Loucy (cell line): ENCODE data around the gene KRTAP24-1.

ENCODE experiments used
- H2AFZ ChIP-seq: fragments of 200-600 bp; sonication (generic); 2 replicates; pipeline ENCODE4 v1.6.0; 2016; ENCODE audit warnings: antibody characterized with exemption, mild to moderate bottlenecking, low read length, moderate library complexity
- H3F3A ChIP-seq: fragments of 200-600 bp; 2 replicates; pipeline ENCODE4 v1.6.0; 2016; ENCODE audit warnings: antibody characterized with exemption, low read depth, mild to moderate bottlenecking
- H3K27me3 ChIP-seq: fragments of 200-600 bp; sonication (generic); 2 replicates; pipeline ENCODE4 v1.6.1; 2014; ENCODE audit warnings: low read length, mild to moderate bottlenecking; ENCODE audit not compliant: insufficient read depth, poor library complexity, severe bottlenecking
- H3K36me3 ChIP-seq: fragments of 200-600 bp; sonication (generic); 2 replicates; pipeline ENCODE4 v1.6.1; 2016; ENCODE audit warnings: low read length; ENCODE audit not compliant: insufficient read depth
- H3K4me1 ChIP-seq: fragments of 200-600 bp; sonication (generic); 2 replicates; pipeline ENCODE4 v1.5.1; 2014; ENCODE audit warnings: low read length, mild to moderate bottlenecking; ENCODE audit not compliant: insufficient read depth, poor library complexity, severe bottlenecking
- H3K4me2 ChIP-seq: fragments of 200-600 bp; sonication (generic); 2 replicates; pipeline ENCODE4 v1.6.0; 2014; ENCODE audit warnings: antibody characterized with exemption, low read length, low read depth, mild to moderate bottlenecking; ENCODE audit not compliant: poor library complexity, severe bottlenecking
- H3K4me3 ChIP-seq: fragments of 200-600 bp; sonication (generic); 2 replicates; pipeline ENCODE4 v1.5.1; 2014; ENCODE audit warnings: low read length, mild to moderate bottlenecking, mixed read lengths; ENCODE audit not compliant: poor library complexity, severe bottlenecking
- H3K79me2 ChIP-seq: fragments of 200-600 bp; sonication (generic); 2 replicates; pipeline ENCODE4 v1.6.1; 2014; ENCODE audit warnings: low read length; ENCODE audit not compliant: insufficient read depth
- H3K9ac ChIP-seq: fragments of 200-600 bp; sonication (generic); 2 replicates; pipeline ENCODE4 v1.6.0; 2014; ENCODE audit warnings: mild to moderate bottlenecking, low read depth, low read length, moderate library complexity; ENCODE audit not compliant: poor library complexity, severe bottlenecking
- H3K9me2 ChIP-seq: fragments of 200-600 bp; sonication (generic); replicated peaks from 2 replicates; pipeline ENCODE4 v1.6.1; 2016; ENCODE audit warnings: low read depth, low read length, mixed read lengths
- H3K9me3 ChIP-seq: fragments of 200-600 bp; sonication (generic); 2 replicates; pipeline ENCODE4 v1.6.1; 2014; ENCODE audit warnings: mild to moderate bottlenecking, antibody characterized with exemption, low read length, low read depth; ENCODE audit not compliant: insufficient read depth
- H4K20me1 ChIP-seq: fragments of 200-600 bp; sonication (generic); 2 replicates; pipeline ENCODE4 v1.6.0; 2014; ENCODE audit warnings: antibody characterized with exemption, low read length, mild to moderate bottlenecking; ENCODE audit not compliant: insufficient read depth, poor library complexity, severe bottlenecking
- EZH2phosphoT487 ChIP-seq: fragments of 200-600 bp; IDR thresholded peaks from 2 replicates; pipeline ENCODE4 v1.6.1; 2018; ENCODE audit warnings: antibody characterized with exemption, mild to moderate bottlenecking, moderate library complexity, borderline replicate concordance
- TF ChIP-seq, protein P1 (sequence below): fragments of 200-600 bp; sonication (generic); conservative IDR thresholded peaks from 2 replicates; pipeline ENCODE4 v1.5.1; 2014; ENCODE audit warnings: mild to moderate bottlenecking, antibody characterized with exemption, low read length

KRTAP24-1 gene

DNA sequence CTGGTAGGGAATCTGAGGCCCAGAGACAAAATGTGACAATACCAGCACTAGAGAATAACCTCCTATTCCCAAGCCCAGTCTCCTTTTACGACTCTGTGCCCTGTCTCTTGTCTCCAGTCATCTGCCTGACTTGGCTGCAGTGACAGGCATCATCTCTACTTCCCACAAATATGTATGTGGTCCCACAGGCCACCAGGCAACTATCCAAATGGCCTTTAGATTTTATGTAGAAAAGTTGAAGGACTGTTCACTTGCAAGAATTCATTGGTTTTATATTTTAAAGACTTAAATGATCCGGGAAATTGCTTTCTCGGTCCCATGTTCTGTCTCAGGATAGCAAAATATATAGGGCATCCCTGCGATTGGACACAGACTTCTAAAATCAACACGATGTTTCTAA lies 11.6 kb downstream of the KRTAP24-1 start:
- Histone ChIP-seq H3F3A (no peaks in the 10 kb centered on the region), H3K4me2 (no peak overlapping the region), H3K9me3 (no peaks in the 10 kb centered on the region), H2AFZ (no peak overlapping the region), H4K20me1 (no peaks in the 10 kb centered on the region), H3K9me2 (no peaks in the 10 kb centered on the region), H3K4me3 (no peak overlapping the region), H3K9ac (no peak overlapping the region), H3K4me1 (no peaks in the 10 kb centered on the region), H3K27me3 (no peaks in the 10 kb centered on the region), H3K36me3 (no peaks in the 10 kb centered on the region), H3K79me2 (no peaks in the 10 kb centered on the region)
- TF ChIP-seq EZH2phosphoT487 = no peak
- TF ChIP-seq, protein P1, sequence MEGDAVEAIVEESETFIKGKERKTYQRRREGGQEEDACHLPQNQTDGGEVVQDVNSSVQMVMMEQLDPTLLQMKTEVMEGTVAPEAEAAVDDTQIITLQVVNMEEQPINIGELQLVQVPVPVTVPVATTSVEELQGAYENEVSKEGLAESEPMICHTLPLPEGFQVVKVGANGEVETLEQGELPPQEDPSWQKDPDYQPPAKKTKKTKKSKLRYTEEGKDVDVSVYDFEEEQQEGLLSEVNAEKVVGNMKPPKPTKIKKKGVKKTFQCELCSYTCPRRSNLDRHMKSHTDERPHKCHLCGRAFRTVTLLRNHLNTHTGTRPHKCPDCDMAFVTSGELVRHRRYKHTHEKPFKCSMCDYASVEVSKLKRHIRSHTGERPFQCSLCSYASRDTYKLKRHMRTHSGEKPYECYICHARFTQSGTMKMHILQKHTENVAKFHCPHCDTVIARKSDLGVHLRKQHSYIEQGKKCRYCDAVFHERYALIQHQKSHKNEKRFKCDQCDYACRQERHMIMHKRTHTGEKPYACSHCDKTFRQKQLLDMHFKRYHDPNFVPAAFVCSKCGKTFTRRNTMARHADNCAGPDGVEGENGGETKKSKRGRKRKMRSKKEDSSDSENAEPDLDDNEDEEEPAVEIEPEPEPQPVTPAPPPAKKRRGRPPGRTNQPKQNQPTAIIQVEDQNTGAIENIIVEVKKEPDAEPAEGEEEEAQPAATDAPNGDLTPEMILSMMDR = no peak

DNA sequence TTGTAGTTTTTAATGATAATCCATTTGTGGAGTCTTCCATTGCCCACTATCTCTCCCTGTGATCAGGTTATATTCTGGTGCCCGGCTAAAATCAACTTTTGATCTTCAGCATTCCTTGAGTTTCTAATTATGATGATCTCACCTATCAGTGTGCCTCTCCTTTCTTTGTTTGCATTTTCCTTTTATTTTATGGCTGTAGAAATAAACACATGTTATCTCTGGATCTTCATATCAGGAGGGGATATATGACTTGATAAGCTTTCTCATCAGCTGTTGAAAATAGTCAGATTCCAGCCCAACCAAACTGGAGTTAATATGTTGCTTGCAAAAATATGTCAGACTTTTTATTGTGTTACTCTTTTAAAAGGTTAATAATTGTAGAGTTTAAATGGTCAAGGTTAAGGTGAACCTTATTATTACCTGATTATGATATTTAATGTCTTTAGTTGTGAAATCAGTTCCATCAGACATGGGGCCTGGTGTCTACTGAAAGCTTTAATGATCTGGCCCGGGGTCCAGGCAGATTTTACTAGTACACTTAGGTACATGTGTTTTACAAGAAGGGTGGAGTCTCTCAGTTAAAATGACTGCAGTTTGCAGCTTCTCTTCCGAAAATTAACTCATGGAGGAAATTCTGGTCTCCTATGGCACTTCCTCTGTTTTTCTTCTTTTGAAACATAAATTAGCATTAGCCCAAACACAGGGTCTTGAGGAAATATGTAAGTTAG lies 12.8 kb downstream of the KRTAP24-1 start:
- no peaks in the 10 kb centered on the region for H3K36me3 ChIP-seq
- no peak overlapping the region for H2AFZ ChIP-seq
- H3K4me2 ChIP-seq = no peak overlapping the region
- H3K9ac ChIP-seq = no peak overlapping the region
- no peaks in the 10 kb centered on the region for H3K27me3 ChIP-seq
- no peaks in the 10 kb centered on the region for H3F3A ChIP-seq
- H3K9me3 ChIP-seq = no peaks in the 10 kb centered on the region
- no peaks in the 10 kb centered on the region for H3K9me2 ChIP-seq
- no peaks in the 10 kb centered on the region for H3K79me2 ChIP-seq
- no peak for TF ChIP-seq EZH2phosphoT487
- TF ChIP-seq, protein P1 = no peak
- no peaks in the 10 kb centered on the region for H3K4me1 ChIP-seq
- no peak overlapping the region for H3K4me3 ChIP-seq
- no peaks in the 10 kb centered on the region for H4K20me1 ChIP-seq

DNA sequence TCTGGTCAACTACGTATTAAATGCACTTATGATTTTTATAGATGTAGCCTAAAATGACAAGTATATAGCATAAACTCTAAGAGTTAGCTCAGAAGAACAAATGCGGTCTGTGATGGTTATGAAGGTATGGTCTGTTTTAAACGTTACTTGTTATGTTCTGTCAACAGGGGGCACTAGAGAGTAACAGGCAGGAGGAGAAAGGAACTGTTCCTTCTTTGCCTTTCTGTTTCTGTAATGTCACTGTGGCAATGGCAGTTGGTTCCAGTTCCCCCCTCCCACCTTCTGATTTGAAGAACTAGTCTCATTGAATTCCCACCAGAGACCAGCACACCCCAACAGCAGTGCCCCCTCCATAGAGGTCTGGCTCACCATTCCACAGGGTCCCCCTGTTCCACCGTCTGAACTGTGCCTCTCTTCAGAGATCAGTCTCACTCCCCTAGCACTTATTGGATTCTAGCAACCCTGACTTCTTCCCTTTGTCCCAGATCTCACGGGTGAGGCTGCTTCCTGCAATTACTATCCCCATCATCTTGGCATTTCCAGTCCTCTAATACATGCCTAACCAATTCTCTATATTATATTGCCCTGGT lies 14.0 kb downstream of the KRTAP24-1 start:
- H3K9ac ChIP-seq = no peak overlapping the region
- no peaks in the 10 kb centered on the region for H3F3A ChIP-seq
- H4K20me1 ChIP-seq = no peaks in the 10 kb centered on the region
- H3K27me3 ChIP-seq = no peaks in the 10 kb centered on the region
- H3K4me2 ChIP-seq = no peak overlapping the region
- no peaks in the 10 kb centered on the region for H3K9me2 ChIP-seq
- H3K36me3 ChIP-seq = no peaks in the 10 kb centered on the region
- H3K4me1 ChIP-seq = no peaks in the 10 kb centered on the region
- TF ChIP-seq EZH2phosphoT487 = no peak
- TF ChIP-seq, protein P1 = peak; percentile 40
- H2AFZ ChIP-seq = no peak overlapping the region
- no peaks in the 10 kb centered on the region for H3K9me3 ChIP-seq
- no peak overlapping the region for H3K4me3 ChIP-seq
- no peaks in the 10 kb centered on the region for H3K79me2 ChIP-seq
